Mesendoderm (in vitro differentiated cells): ENCODE data around the gene PLS3. TPM values are rescaled to one million over a fixed set of nuclear protein-coding genes. Genes with fewer than 3 reads are reported as not detected.

Experiments used
- DNase-seq: peaks from one replicate; pipeline ENCODE4 v3.0.0; 2013
- H2AK5ac ChIP-seq: 2 replicates; pipeline ENCODE4 v1.6.1; 2013; ENCODE audit warnings: low read length, inconsistent platforms
- H2BK120ac ChIP-seq: 2 replicates; pipeline ENCODE4 v1.6.1; 2013; ENCODE audit warnings: low read depth, mild to moderate bottlenecking, low read length, moderate library complexity, mixed read lengths
- H2BK15ac ChIP-seq: replicated peaks from 2 replicates; pipeline ENCODE4 v1.6.1; 2013; ENCODE audit warnings: low read depth, mild to moderate bottlenecking, moderate library complexity
- H2BK5ac ChIP-seq: 2 replicates; pipeline ENCODE4 v1.6.1; 2013; ENCODE audit warnings: low read length, inconsistent platforms
- H3K18ac ChIP-seq: 2 replicates; pipeline ENCODE4 v1.6.1; 2013; ENCODE audit warnings: mild to moderate bottlenecking, low read length, mixed read lengths
- H3K23ac ChIP-seq: one replicate; pipeline ENCODE4 v1.6.1; 2013; ENCODE audit warnings: low read length
- H3K27ac ChIP-seq: 2 replicates; pipeline ENCODE4 v1.5.1; 2013; ENCODE audit warnings: low read depth, mild to moderate bottlenecking, inconsistent platforms, low read length, moderate library complexity
- H3K27me3 ChIP-seq: 2 replicates; pipeline ENCODE4 v1.6.1; 2013; ENCODE audit warnings: low read length, control low read depth, mild to moderate bottlenecking, inconsistent platforms; ENCODE audit not compliant: insufficient read depth, poor library complexity
- H3K36me3 ChIP-seq: 2 replicates; pipeline ENCODE4 v1.6.1; 2013; ENCODE audit warnings: low read length, inconsistent platforms; ENCODE audit not compliant: control insufficient read depth, insufficient read depth
- H3K4ac ChIP-seq: one replicate; pipeline ENCODE4 v1.6.1; 2013; ENCODE audit warnings: low read depth, mild to moderate bottlenecking, low read length, moderate library complexity
- H3K4me1 ChIP-seq: 2 replicates; pipeline ENCODE4 v1.6.1; 2013; ENCODE audit warnings: low read depth, low read length, inconsistent platforms; ENCODE audit not compliant: control insufficient read depth
- H3K4me2 ChIP-seq: 2 replicates; pipeline ENCODE4 v1.6.1; 2013; ENCODE audit warnings: low read length
- H3K4me3 ChIP-seq: 2 replicates; pipeline ENCODE4 v1.5.1; 2013; ENCODE audit warnings: mild to moderate bottlenecking, low read length
- H3K56ac ChIP-seq: one replicate; pipeline ENCODE4 v1.6.1; 2013; ENCODE audit warnings: low read length
- H3K79me1 ChIP-seq: 2 replicates; pipeline ENCODE4 v1.6.1; 2013; ENCODE audit warnings: low read length, inconsistent platforms
- H3K79me2 ChIP-seq: 2 replicates; pipeline ENCODE4 v1.6.1; 2013; ENCODE audit warnings: mild to moderate bottlenecking, low read length; ENCODE audit not compliant: control insufficient read depth, insufficient read depth
- H3K9ac ChIP-seq: 2 replicates; pipeline ENCODE4 v1.6.1; 2013; ENCODE audit warnings: low read length, inconsistent platforms
- H4K5ac ChIP-seq: one replicate; pipeline ENCODE4 v1.6.1; 2013; ENCODE audit warnings: low read length
- H4K8ac ChIP-seq: one replicate; pipeline ENCODE4 v1.6.1; 2013; ENCODE audit warnings: low read depth, mild to moderate bottlenecking, control low read depth, low read length, moderate library complexity
- WGBS: extraction: QIAGEN DNeasy Blood & Tissue Kit; methylation state at CpG from one replicate; pipeline ENCODE4 v1.1.7; 2013; ENCODE audit warnings: low lambda C conversion rate, missing lambda C conversion rate; ENCODE audit not compliant: insufficient coverage; ENCODE audit errors: extremely low coverage; 5-methylcytosine and 5-hydroxymethylcytosine counted together
- small RNA-seq: library from polyadenylated mRNA; stranded (forward); fragments of <200 nt; extraction: miRNeasy Mini kit (QIAGEN cat#:217004); gene quantifications from one replicate; pipeline ENCODE3, GENCODE V24; 2013; ENCODE audit not compliant: insufficient read depth

PLS3 gene

GRCh38 chrX:115696939-115697338 lies 136.0 kb downstream of the PLS3 start:
- Histone ChIP-seq H2BK15ac (no peak overlapping the region), H2AK5ac (no peak overlapping the region), H3K79me2 (no peaks in the 10 kb centered on the region), H3K36me3 (no peaks in the 10 kb centered on the region), H3K9ac (no peak overlapping the region), H4K5ac (no peak overlapping the region), H2BK120ac (no peak overlapping the region), H3K4me2 (no peak overlapping the region), H3K79me1 (no peaks in the 10 kb centered on the region), H3K18ac (no peak overlapping the region), H3K4ac (no peak overlapping the region), H2BK5ac (no peak overlapping the region), H3K4me1 (no peaks in the 10 kb centered on the region), H3K4me3 (no peak overlapping the region), H4K8ac (no peak overlapping the region), H3K27me3 (no peaks in the 10 kb centered on the region), H3K23ac (no peak overlapping the region), H3K27ac (no peak overlapping the region), H3K56ac (no peak overlapping the region)
- DNase-seq: no peak

- no CpG with 5 or more reads among the region's 2 CpGs for WGBS
- Histone ChIP-seq H3K36me3 (no peaks in the 10 kb centered on the region), H3K79me2 (no peaks in the 10 kb centered on the region), H3K23ac (no peak overlapping the region), H2BK15ac (no peak overlapping the region), H3K18ac (no peak overlapping the region), H3K56ac (no peak overlapping the region), H4K5ac (no peak overlapping the region), H2AK5ac (no peak overlapping the region), H2BK5ac (no peak overlapping the region), H3K4ac (no peak overlapping the region), H3K4me1 (no peaks in the 10 kb centered on the region), H3K4me3 (no peak overlapping the region), H2BK120ac (no peak overlapping the region), H4K8ac (no peak overlapping the region), H3K79me1 (no peaks in the 10 kb centered on the region), H3K27me3 (no peaks in the 10 kb centered on the region), H3K9ac (no peak overlapping the region), H3K27ac (no peak overlapping the region), H3K4me2 (no peak overlapping the region)
- no peak for DNase-seq
Measured at GRCh38 chrX:115697806-115698205, 136.8 kb downstream of the PLS3 start.

Small RNAs within 50 kb of the gene (small RNA-seq; reads per million reads assigned to genes)
- not detected for gene RF00264
